Stimulated activated CD4-positive, alpha-beta T cell treated with anti-CD3 and anti-CD28 coated beads, TNF-alpha, amount 100 ng/mL, for 1 hour (primary cell): ENCODE data around the gene C9orf78.

Source experiments
- DNase-seq, 3 donors: peaks; one replicate each; pipeline ENCODE4 v3.0.0-alpha.2; 2020; ENCODE audit warnings: low read depth in 3 of 3, low spot score in 1 of 3

Gene C9orf78, protein sequence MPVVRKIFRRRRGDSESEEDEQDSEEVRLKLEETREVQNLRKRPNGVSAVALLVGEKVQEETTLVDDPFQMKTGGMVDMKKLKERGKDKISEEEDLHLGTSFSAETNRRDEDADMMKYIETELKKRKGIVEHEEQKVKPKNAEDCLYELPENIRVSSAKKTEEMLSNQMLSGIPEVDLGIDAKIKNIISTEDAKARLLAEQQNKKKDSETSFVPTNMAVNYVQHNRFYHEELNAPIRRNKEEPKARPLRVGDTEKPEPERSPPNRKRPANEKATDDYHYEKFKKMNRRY

GRCh38 chr9:129835128-129835859 is at the start of gene C9orf78, which contains the start of gene USP20:
TSS of gene C9orf78 (minus strand) at chr9:129835275. CDS start at chr9:129835221, 54 bp downstream.
TSS of gene USP20 (plus strand) at chr9:129835458. CDS start at chr9:129852556, 17,098 bp downstream.
- peak; percentile 93 to 95 (median 94) for DNase-seq

GRCh38 chr9:129884220-129885017 is 49.3 kb upstream of the C9orf78 start:
- DNase-seq, result peak; percentile 87 to 89 (median 88)

DNA sequence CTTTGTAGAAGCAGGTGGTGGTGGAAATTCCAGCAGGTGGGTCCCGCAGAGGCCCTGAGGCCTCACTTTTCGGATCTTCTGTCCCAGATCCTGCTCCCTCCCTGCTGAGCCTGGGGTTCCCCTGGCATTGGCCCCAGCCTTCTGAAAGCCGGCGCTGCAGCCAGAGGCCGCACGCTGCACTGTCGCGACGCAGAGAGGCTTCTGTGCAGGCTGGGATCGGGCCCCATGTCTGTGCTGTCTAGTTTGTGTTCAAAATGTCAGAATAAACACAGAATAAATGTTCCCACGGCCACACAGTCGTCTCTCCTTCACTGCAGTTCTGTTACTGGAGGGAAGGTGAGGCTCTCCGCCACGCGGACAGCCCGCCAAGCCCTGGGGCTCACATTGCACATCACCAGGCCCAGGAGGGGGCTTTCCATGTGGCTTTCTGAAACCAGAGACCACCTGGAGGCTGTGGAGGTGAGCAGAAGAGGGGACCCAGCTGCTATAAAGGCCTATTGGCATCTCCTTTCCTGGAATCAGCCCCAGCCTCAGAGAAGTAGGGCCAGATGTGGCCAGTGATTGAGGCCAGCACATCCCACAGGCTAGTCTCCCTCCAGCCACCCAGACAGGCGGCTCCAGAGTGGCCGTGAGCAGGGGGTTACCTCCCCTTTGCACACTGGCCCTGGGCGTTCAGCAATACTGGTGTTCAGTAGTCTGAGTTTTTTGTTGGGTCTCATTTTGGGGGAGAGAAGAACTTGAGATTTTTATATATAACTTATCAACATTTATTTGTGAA is 46.7 kb upstream of the C9orf78 start:
- no peak for DNase-seq

GRCh38 chr9:129880654-129881546 is 45.8 kb upstream of the C9orf78 start:
- DNase-seq, result no peak

GRCh38 chr9:129879991-129880653 is 45.0 kb upstream of the C9orf78 start:
- no peak for DNase-seq

DNA sequence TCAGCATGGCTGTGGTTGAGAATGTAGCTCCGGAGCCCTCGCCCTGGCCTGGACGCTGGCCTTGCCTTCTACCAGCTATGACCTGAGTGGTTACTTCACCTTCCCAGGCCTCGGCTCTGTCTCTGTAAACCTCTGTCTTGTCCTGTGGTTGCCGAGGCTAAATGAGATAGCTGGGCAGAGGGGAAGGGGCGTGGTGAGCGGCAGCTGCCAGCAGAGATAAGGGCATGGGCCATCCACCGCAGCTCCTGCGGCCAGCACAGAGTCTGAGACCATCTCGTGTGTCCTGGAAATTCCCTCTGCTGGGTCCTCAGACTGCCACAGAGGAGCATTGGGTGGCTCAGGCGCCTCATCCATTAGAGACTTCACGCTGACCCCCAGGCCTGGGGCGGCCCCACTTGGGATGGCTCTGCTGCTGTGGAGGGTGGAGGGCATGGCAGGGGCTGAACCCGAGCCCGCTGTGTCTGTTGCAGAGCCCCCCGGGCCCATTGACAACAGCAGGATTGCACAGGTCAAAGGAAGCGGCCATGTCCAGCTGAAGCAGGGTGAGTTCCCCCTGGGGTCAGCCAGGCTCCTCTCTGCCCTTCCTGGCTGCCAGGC is 44.1 kb upstream of the C9orf78 start:
- DNase-seq, result no peak

DNA sequence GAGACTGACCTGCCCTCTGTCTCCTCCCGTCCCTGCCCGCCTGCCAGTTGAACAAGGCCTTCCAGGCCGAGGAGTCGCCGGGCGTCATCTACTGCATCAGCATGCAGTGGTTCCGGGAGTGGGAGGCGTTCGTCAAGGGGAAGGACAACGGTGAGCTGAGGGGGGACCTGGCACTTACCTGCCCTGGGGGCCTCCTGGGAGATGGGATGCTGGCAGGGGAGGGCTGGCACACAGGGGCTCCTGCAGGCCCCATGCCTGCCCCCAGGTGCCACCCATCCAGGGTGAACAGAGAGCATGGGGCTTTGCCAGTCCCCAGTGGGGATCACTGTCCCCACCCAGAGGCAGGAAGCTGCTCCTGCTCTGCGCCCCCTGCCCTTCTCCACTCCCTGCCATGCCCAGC is 43.2 kb upstream of the C9orf78 start:
- DNase-seq, result no peak

- no peak for DNase-seq
Observed at GRCh38 chr9:129876815-129877214, 41.7 kb upstream of the C9orf78 start.

- no peak for DNase-seq
Observed at GRCh38 chr9:129875687-129876395, 40.8 kb upstream of the C9orf78 start.

DNA sequence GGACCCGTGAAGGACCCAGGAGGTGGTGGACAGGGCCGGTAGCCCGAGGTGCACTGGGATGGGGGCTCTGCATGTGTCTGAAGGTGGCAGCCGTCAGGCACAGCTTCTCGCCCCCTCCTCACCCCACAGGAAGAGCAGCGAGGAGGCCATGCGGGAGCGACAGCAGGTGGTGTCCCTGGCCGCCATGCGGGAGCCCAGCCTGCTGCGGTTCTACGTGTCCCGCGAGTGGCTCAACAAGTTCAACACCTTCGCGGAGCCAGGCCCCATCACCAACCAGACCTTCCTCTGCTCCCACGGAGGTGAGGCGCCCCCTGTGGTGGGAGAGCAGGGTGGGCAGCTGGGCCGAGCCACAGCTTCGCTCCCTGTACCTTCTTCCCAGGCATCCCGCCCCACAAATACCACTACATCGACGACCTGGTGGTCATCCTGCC is 40.1 kb upstream of the C9orf78 start:
- DNase-seq, result no peak

DNA sequence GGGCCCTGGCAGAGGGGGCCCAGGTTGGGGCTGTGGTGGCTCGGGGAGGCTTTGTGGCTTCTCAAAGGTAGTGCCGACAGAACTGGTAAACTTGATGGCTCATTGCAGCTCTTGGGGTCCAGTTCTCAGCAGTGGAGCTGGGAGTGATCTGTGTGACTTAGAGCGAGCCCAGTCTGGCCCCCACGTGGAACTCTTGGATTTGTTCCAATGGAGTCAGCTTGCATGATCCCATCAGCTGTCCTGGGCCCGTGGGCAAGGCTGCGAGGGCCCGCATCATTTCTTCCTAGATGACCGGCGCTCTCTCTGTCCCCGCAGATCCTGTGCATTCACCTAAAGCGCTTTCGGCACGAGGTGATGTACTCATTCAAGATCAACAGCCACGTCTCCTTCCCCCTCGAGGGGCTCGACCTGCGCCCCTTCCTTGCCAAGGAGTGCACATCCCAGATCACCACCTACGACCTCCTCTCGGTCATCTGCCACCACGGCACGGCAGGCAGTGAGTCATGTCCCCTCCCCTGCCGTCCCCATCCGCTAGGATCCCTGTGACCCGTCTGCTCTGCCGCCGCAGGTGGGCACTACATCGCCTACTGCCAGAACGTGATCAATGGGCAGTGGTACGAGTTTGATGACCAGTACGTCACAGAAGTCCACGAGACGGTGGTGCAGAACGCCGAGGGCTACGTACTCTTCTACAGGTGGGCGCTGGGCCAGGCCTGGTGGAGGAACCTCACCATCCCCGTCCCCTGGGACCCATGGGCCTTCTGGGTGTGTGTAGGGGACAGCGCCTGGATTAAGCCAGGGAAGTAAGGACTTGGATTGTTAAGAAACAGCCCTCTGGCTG is 39.4 kb upstream of the C9orf78 start:
- DNase-seq, result no peak

- no peak for DNase-seq
Observed at GRCh38 chr9:129873563-129874190, 38.6 kb upstream of the C9orf78 start.

- no peak for DNase-seq
Observed at GRCh38 chr9:129871046-129871445, 36.0 kb upstream of the C9orf78 start.

- no peak for DNase-seq
Observed at GRCh38 chr9:129869585-129870501, 34.8 kb upstream of the C9orf78 start.

GRCh38 chr9:129868872-129869486 is 33.9 kb upstream of the C9orf78 start:
- peak; percentile 61 to 82 (median 78) for DNase-seq
